ENCODE measurements around the gene AK2. TPM values are rescaled to one million over a fixed set of nuclear protein-coding genes. Genes with fewer than 3 reads are reported as not detected.

Gene AK2
- total and polyA plus RNA-seq, 10 of the 15 experiments (the other 5 are each of a cell fraction or from before 2014, with no cell fraction given): 52.3 to 500 (median 278) TPM

- no peak for TF ChIP-seq YY1 (IDR thresholded peaks at IDR 0.05; ENCODE audit: low read depth, low read length)
- TF ChIP-seq ZZZ3 (IDR thresholded peaks at IDR 0.05; ENCODE audit: control insufficient read depth, insufficient read length, low read depth): no peak
- TF ChIP-seq KLF5 (IDR thresholded peaks at IDR 0.05; ENCODE audit: partially characterized antibody): no peak
- no peak for TF ChIP-seq NFXL1 (IDR thresholded peaks at IDR 0.05; ENCODE audit: borderline replicate concordance)
- no peak for TF ChIP-seq ATF2 (IDR thresholded peaks at IDR 0.05; ENCODE audit: low read length)
Measured at GRCh38 chr1:33025761-33026160, 10.9 kb downstream of the AK2 start (continued).

GRCh38 chr1:33025180-33025569 lies 11.5 kb downstream of the AK2 start:
- ChIA-PET RAD21 (ENCODE audit: unreplicated experiment) (interaction anchor here (0.6 to 2.1 kb wide), 10 partner anchors 10 to 105 kb away, joined by 3 to 16 read pairs (median 4); partner anchors contain the start of gene RNF19B), SMC1A (ENCODE audit: uncharacterized antibody, unreplicated experiment) (interaction anchor here (1.0 to 4.6 kb wide), 15 partner anchors 8 to 94 kb away, joined by 3 to 30 read pairs (median 5); partner anchors contain the start of genes AK2 and RNF19B), POLR2A (interaction anchor here (0.6 to 3.3 kb wide), 11 partner anchors 9 to 1044 kb away, joined by 3 to 18 read pairs (median 6); no protein-coding TSS in a partner anchor), CTCF (interaction anchor here (0.6 to 2.1 kb wide), 12 partner anchors 17 to 313 kb away, joined by 3 to 10 read pairs (median 3); no protein-coding TSS in a partner anchor)
- H2AFZ ChIP-seq (ENCODE audit: control insufficient read depth, low read depth, low read length): no peak overlapping the region
- H3K27me3 ChIP-seq (replicated peaks in 1 of 2; ENCODE audit: control insufficient read depth in 2 of 2, insufficient read depth in 2 of 2, low read length in 1 of 2): no peaks in the 10 kb centered on the region
- H3K9me3 ChIP-seq (replicated peaks; ENCODE audit: control insufficient read depth, insufficient read depth, low read length): no peaks in the 10 kb centered on the region
- in situ Hi-C loops (cut with MboI) (no loop called here), intact Hi-C loops (cut with micrococcal nuclease; ENCODE audit: unreplicated experiment) (loop anchor here (5.0 kb wide), 1 partner anchor 33 kb away; no protein-coding TSS in a partner anchor)
- no CpG with 5 or more reads among the region's 1 CpG for WGBS (ENCODE audit: insufficient coverage, insufficient replicate concordance, low lambda C conversion rate, missing lambda C conversion rate)
- no TSS peak for BruUV-seq (replicated peaks)
- peaks cover 23% of the 10 kb centered on the region for H3K4me1 ChIP-seq (ENCODE audit: control insufficient read depth, insufficient read depth, low read length)
- no peak overlapping the region for H3K9ac ChIP-seq (ENCODE audit: control insufficient read depth, insufficient read depth, low read length)
- DNase-seq (ENCODE audit: low read depth, low spot score) (no peak), ATAC-seq (peak; percentile 16), FAIRE-seq (no peak)
- H3K27ac ChIP-seq (ENCODE audit: control insufficient read depth, insufficient read depth): peak overlapping the region; percentile 52
- no peaks in the 10 kb centered on the region; the same call in 1 of the 2 replicates for H4K20me1 ChIP-seq (ENCODE audit: control insufficient read depth, insufficient read depth)
- peaks cover 10 to 22% of the 10 kb centered on the region in 2 experiments for H3K36me3 ChIP-seq (ENCODE audit: control insufficient read depth in 2 of 2, insufficient read depth in 2 of 2, low read length in 1 of 2)
- peak overlapping the region; percentile 6 for H3K4me2 ChIP-seq (ENCODE audit: control insufficient read depth, insufficient read depth)
- H3K79me2 ChIP-seq (ENCODE audit: control insufficient read depth, insufficient read depth, low read length): peaks cover 51% of the 10 kb centered on the region
- H3K4me3 ChIP-seq: no peak overlapping the region
- TF ChIP-seq IRF5 (IDR thresholded peaks at IDR 0.05; ENCODE audit: borderline replicate concordance) (no peak), MEF2A (IDR thresholded peaks at IDR 0.05; ENCODE audit: insufficient read depth, low read depth, low read length) (no peak), SMAD1 (IDR thresholded peaks at IDR 0.05; ENCODE audit: low read depth, partially characterized antibody) (no peak), NBN (IDR thresholded peaks at IDR 0.05) (no peak), SMARCA5 (IDR thresholded peaks at IDR 0.05) (no peak), ATF3 (IDR thresholded peaks at IDR 0.05; ENCODE audit: borderline replicate concordance, extremely low read depth, low read depth, low read length) (no peak), RBBP5 (conservative IDR thresholded peaks at IDR 0.05) (no peak), IKZF1 (conservative IDR thresholded peaks at IDR 0.05) (no peak), HCFC1 (IDR thresholded peaks at IDR 0.05; ENCODE audit: low read length) (no peak), CHD2 (IDR thresholded peaks at IDR 0.05; ENCODE audit: borderline replicate concordance, low read depth, low read length) (no peak), STAT3 (IDR thresholded peaks at IDR 0.05; ENCODE audit: low read depth, low read length) (no peak), USF1 (IDR thresholded peaks at IDR 0.05; ENCODE audit: borderline replicate concordance, extremely low read length, insufficient read depth, low read depth, low read length) (no peak), RAD51 (IDR thresholded peaks at IDR 0.05) (no peak)
